Measurements from ENCODE around the gene EDC4. TPM values are rescaled to one million over a fixed set of nuclear protein-coding genes. Genes with fewer than 3 reads are reported as not detected.

Gene EDC4
- total RNA-seq, 2 experiments from 2014 or later = 134 to 145 TPM

DNA sequence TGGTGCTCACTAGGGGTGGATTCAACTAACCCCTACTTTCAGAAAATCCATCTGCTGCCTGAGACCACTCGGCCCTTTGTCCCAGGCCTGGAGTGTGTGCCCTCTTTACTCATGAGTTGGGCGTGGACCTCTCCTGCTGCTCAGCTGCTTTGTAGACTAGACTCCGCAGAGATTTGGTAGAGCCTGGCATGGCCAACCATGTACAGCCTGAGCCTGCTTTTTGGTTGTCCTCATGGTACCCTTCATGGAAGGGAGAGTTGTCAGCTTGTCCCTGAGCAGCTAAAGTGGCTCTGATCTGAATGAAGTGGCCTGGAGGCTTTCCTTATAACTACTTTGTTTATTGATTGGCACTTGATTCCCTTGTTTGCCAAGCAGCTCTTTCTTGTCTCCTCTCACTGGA lies 1.5 kb downstream of the EDC4 start:
- Mint-ChIP-seq H3K36me3 (ENCODE audit: low read depth) (peaks cover 74% of the 10 kb centered on the region), H3K27me3 (no peaks in the 10 kb centered on the region), H3K4me1 (ENCODE audit: low read depth) (peaks cover 35% of the 10 kb centered on the region), H3K4me3 (peak overlapping the region; percentile 96), H3K27ac (peak overlapping the region; percentile 89), H3K9me3 (no peaks in the 10 kb centered on the region)
- CTCF ChIA-PET = interaction anchor here (1.2 to 2.5 kb wide), 3 partner anchors 9 to 206 kb away, joined by 3 to 13 read pairs (median 10); no protein-coding TSS in a partner anchor
- ATAC-seq (ENCODE audit: poor library complexity) (no peak), DNase-seq (no peak)
- no peaks in the 10 kb centered on the region for H3K27me3 ChIP-seq (ENCODE audit: control insufficient read depth in 1 of 2, insufficient read depth in 2 of 2, low read length in 2 of 2)
- peak overlapping the region; percentile 99 for H3K4me3 ChIP-seq (ENCODE audit: low read length)
- H3K9me3 ChIP-seq (ENCODE audit: control insufficient read depth in 1 of 2, insufficient read depth in 1 of 2, low read length in 2 of 2) = no peaks in the 10 kb centered on the region
- no peak overlapping the region for H3K27ac ChIP-seq (ENCODE audit: low read depth in 1 of 2, low read length in 2 of 2)
- H3K4me1 ChIP-seq (ENCODE audit: insufficient read depth, low read length) = peaks cover 44% of the 10 kb centered on the region
- POLR2A ChIA-PET = interaction anchor here (0.6 to 1.7 kb wide), 6 partner anchors 19 to 211 kb away, joined by 3 to 9 read pairs (median 4); partner anchors contain the start of genes GFOD2, NFATC3, NUTF2 and PSKH1
- intact Hi-C loops (cut with DNase I, micrococcal nuclease) = loop anchor here in 1 of 2 experiments (5.0 kb wide), 1 partner anchor 42 kb away; no protein-coding TSS in a partner anchor
- peaks cover 51% of the 10 kb centered on the region for H3K36me3 ChIP-seq (ENCODE audit: insufficient read depth, low read length)
- TF ChIP-seq, protein P1, sequence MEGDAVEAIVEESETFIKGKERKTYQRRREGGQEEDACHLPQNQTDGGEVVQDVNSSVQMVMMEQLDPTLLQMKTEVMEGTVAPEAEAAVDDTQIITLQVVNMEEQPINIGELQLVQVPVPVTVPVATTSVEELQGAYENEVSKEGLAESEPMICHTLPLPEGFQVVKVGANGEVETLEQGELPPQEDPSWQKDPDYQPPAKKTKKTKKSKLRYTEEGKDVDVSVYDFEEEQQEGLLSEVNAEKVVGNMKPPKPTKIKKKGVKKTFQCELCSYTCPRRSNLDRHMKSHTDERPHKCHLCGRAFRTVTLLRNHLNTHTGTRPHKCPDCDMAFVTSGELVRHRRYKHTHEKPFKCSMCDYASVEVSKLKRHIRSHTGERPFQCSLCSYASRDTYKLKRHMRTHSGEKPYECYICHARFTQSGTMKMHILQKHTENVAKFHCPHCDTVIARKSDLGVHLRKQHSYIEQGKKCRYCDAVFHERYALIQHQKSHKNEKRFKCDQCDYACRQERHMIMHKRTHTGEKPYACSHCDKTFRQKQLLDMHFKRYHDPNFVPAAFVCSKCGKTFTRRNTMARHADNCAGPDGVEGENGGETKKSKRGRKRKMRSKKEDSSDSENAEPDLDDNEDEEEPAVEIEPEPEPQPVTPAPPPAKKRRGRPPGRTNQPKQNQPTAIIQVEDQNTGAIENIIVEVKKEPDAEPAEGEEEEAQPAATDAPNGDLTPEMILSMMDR (IDR thresholded peaks at IDR 0.05) = no peak

DNA sequence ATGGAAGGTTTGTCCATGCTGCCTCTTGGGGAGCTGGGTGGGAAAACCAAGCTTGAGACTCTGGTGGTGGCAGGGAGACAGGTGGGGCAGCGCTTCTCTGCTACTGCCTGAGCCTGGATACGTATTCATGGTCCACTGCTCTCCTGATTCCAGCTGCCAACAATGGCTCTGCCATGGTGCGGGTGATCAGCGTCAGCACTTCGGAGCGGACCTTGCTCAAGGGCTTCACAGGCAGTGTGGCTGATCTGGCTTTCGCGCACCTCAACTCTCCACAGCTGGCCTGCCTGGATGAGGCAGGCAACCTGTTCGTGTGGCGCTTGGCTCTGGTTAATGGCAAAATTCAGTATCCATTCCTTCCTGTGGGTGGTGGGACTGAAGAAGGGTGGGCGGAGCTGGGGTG lies 4.2 kb downstream of the EDC4 start:
- CTCF ChIA-PET = no interaction called here
- TF ChIP-seq, protein P1 (IDR thresholded peaks at IDR 0.05) = no peak
- Mint-ChIP-seq H3K4me1 (ENCODE audit: low read depth) (peaks cover 34% of the 10 kb centered on the region), H3K4me3 (peak overlapping the region; percentile 38), H3K36me3 (ENCODE audit: low read depth) (peaks cover 85% of the 10 kb centered on the region), H3K9me3 (no peaks in the 10 kb centered on the region), H3K27ac (no peak overlapping the region), H3K27me3 (no peaks in the 10 kb centered on the region)
- intact Hi-C loops (cut with DNase I, micrococcal nuclease) = no loop called here
- peaks cover 65% of the 10 kb centered on the region for H3K36me3 ChIP-seq (ENCODE audit: insufficient read depth, low read length)
- no peak overlapping the region for H3K27ac ChIP-seq (ENCODE audit: low read depth in 1 of 2, low read length in 2 of 2)
- no peak overlapping the region for H3K4me3 ChIP-seq (ENCODE audit: low read length)
- no peak for ATAC-seq (ENCODE audit: poor library complexity)
- POLR2A ChIA-PET = no interaction called here
- no peak for DNase-seq
- no peaks in the 10 kb centered on the region for H3K9me3 ChIP-seq (ENCODE audit: control insufficient read depth in 1 of 2, insufficient read depth in 1 of 2, low read length in 2 of 2)
- H3K27me3 ChIP-seq (ENCODE audit: control insufficient read depth in 1 of 2, insufficient read depth in 2 of 2, low read length in 2 of 2) = no peaks in the 10 kb centered on the region
- H3K4me1 ChIP-seq (ENCODE audit: insufficient read depth, low read length) = peaks cover 43% of the 10 kb centered on the region

DNA sequence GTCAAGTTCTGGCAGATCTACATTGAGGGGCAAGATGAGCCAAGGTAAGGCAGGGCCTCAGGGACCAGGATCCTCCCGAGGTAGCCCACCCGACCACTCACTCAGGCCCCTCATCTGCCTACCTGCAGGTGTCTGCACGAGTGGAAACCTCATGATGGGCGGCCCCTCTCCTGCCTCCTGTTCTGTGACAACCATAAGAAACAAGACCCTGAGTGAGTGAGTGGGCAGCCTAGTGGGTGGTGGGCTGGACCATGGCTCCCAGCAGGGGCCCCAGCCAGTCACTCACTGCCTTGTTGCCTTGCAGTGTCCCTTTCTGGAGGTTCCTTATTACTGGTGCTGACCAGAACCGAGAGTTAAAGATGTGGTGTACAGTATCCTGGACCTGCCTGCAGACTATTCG lies 5.4 kb downstream of the EDC4 start:
- POLR2A ChIA-PET = no interaction called here
- Mint-ChIP-seq H3K27me3 (no peaks in the 10 kb centered on the region), H3K27ac (no peak overlapping the region)

More for the DNA sequence above, 5.4 kb downstream of the EDC4 start:
- intact Hi-C loops (cut with DNase I, micrococcal nuclease) = no loop called here
- TF ChIP-seq, protein P1 (IDR thresholded peaks at IDR 0.05) = no peak
- CTCF ChIA-PET = no interaction called here
- H3K4me3 Mint-ChIP-seq = no peak overlapping the region
- DNase-seq (no peak), ATAC-seq (ENCODE audit: poor library complexity) (no peak)
- H3K4me1 Mint-ChIP-seq (ENCODE audit: low read depth) = peaks cover 27% of the 10 kb centered on the region
- H3K4me1 ChIP-seq (ENCODE audit: insufficient read depth, low read length) = peaks cover 34% of the 10 kb centered on the region
- no peak overlapping the region for H3K27ac ChIP-seq (ENCODE audit: low read depth in 1 of 2, low read length in 2 of 2)
- no peaks in the 10 kb centered on the region for H3K9me3 Mint-ChIP-seq
- peaks cover 77% of the 10 kb centered on the region for H3K36me3 ChIP-seq (ENCODE audit: insufficient read depth, low read length)
- no peak overlapping the region for H3K4me3 ChIP-seq (ENCODE audit: low read length)
- peaks cover 97% of the 10 kb centered on the region for H3K36me3 Mint-ChIP-seq (ENCODE audit: low read depth)
- H3K9me3 ChIP-seq (ENCODE audit: control insufficient read depth in 1 of 2, insufficient read depth in 1 of 2, low read length in 2 of 2) = no peaks in the 10 kb centered on the region
- no peaks in the 10 kb centered on the region for H3K27me3 ChIP-seq (ENCODE audit: control insufficient read depth in 1 of 2, insufficient read depth in 2 of 2, low read length in 2 of 2)
